Endometrial microvascular endothelial cells (primary cell): ENCODE measurements around the gene ALKBH1. TPM values are rescaled to one million over a fixed set of nuclear protein-coding genes. Genes with fewer than 3 reads are reported as not detected.
"Not testable (repeated sequence)": the region's sequence is repeated elsewhere in the genome, so short reads cannot be mapped to it uniquely, and the experiment has no call there.

Experiments used
- in situ Hi-C: cut with HindIII; loops from 2 replicates; pipeline ENCODE4 v1.10.0; 2017; ENCODE audit warnings: low sequenced_read_pairs, low pct_unique_long_range_greater_than_20kb; ENCODE audit errors: inconsistent ontology term
- total RNA-seq: library from RNA; depleted of rRNA; stranded (reverse); fragments of >200 nt; gene quantifications from one replicate; pipeline ENCODE4 v1.2.3, GENCODE V29; 2015; ENCODE audit errors: inconsistent ontology term

Gene ALKBH1
- total RNA-seq, 1 donor from 2014 or later, result 19.2 TPM

DNA sequence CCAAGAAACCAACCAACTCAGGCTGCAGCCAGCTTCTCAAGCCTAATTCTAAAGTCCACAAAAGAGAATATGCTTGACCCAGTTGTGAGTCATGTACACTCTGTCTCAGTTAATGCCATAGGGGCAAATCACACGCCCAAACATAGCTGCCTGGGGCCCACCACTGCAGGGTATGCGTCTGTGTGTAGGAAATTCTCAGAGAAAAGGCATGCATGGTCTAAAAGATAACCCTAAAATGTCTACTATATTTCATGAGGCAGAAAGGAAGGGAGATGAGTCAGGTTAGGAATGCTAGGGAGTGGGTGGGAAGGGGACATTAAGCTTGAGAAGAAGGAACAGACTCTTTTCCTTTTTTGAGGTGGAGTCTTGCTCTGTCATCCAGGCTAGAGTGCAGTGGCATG is 69.1 kb downstream of the ALKBH1 start:
- in situ Hi-C loops, result no loop called here

DNA sequence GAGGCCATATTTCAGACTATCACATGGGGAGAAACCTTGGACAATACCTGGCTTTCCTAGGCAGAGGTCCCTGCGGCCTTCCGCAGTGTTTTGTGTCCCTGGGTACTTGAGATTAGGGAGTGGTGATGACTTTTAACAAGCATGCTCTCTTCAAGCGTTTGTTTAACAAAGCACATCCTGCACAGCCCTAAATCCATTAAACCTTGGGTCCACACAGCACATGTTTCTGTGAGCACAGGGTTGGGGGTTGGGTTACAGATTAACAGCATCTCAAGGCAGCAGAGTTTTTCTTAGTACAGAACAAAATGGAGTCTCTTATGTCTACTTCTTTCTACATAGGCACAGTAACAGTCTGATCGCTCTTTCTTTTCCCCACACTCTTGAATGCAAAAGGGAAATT is 72.0 kb downstream of the ALKBH1 start:
- in situ Hi-C loops, result not testable (repeated sequence)

DNA sequence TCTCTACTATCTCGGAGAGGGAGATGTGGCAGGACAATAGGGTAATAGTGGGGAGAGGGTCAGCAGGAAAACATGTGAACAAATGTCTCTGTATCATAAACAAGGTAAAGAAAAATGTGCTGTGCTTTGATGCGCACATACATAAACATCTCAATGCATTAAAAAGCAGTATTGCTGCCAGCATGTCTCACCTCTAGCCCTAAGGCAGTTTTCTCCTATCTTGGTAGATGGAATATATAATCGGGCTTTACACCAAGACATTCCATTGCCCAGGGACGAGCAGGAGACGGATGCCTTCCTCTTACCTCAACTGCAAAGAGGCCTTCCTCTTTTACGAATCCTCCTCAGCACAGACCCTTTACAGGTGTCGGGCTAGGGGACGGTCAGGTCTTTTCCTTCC is 72.4 kb downstream of the ALKBH1 start:
- in situ Hi-C loops, result not testable (repeated sequence)

DNA sequence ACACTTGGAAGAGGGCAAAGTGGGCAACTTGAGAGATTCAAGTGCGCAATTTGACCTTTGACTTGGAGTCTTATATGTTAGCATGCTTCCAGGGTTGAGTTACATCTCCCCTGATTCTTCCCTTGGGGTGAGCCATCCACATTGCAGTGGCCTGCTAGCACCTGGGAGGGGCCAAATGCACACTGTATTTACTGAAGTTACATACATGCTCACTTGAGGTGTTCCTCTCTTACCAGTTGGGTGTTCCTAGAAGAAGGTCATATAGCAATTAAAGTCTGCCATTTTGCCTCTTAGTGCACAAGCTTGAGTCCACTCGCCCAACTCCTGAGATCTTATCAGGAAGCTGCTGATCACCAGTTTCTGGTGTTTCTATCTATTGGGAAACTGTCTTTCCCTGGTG is 77.7 kb downstream of the ALKBH1 start:
- in situ Hi-C loops, result no loop called here

DNA sequence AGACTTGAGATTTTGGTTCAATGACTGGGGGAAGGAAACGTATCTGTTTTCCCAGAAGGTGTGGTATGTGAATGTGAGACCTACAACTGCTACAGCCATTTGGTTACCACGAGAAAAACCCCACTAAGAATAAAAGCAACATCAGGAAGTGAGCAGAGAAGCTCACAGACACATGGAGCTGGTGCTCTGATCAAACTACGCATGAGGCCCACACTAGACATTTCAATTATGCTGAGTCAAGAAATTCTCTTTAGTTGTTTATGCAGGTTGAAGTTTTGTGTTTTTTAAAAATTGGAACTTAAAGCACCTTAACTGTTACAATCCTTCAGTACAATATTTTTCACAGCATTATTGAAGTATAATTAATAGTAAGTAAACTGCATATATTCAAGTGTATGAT is 82.5 kb downstream of the ALKBH1 start:
- in situ Hi-C loops, result no loop called here

DNA sequence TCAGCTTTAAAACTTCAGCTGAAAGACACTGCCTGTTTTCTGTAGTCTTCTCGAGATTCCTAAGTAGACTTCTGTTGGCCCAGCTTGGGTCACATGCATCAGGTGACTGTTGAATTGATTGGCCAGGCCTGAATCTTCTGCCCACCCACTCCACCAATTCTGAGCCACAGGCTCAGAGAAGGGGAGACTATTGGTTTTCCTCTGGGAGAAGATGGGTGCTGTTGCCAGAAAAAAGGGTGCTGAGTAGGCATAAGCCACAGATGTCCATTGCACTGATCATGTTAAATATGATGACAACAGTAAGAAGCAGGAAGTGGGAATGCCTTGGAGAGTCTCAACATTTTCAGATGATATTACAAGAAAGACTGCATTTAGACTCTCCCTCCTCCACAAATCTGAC is 84.6 kb downstream of the ALKBH1 start:
- in situ Hi-C loops, result no loop called here

Other genes with a start within 250 kb of the ALKBH1 start
- 289 TPM for gene AHSA1, start 249.9 kb downstream of the ALKBH1 start, total RNA-seq
- not detected for gene ISM2, start 209.2 kb downstream of the ALKBH1 start, total RNA-seq
- 43.7 TPM for gene SPTLC2, start 91.4 kb downstream of the ALKBH1 start, total RNA-seq
- gene SLIRP, start 80 bp upstream of the ALKBH1 start, total RNA-seq, result 536 TPM
- 74.5 TPM for gene SNW1, start 53.1 kb upstream of the ALKBH1 start, total RNA-seq
- gene ADCK1, start 92.1 kb upstream of the ALKBH1 start, total RNA-seq, result 7.2 TPM